ENCODE results near the gene DYNC1LI1.

The DYNC1LI1 gene

DNA sequence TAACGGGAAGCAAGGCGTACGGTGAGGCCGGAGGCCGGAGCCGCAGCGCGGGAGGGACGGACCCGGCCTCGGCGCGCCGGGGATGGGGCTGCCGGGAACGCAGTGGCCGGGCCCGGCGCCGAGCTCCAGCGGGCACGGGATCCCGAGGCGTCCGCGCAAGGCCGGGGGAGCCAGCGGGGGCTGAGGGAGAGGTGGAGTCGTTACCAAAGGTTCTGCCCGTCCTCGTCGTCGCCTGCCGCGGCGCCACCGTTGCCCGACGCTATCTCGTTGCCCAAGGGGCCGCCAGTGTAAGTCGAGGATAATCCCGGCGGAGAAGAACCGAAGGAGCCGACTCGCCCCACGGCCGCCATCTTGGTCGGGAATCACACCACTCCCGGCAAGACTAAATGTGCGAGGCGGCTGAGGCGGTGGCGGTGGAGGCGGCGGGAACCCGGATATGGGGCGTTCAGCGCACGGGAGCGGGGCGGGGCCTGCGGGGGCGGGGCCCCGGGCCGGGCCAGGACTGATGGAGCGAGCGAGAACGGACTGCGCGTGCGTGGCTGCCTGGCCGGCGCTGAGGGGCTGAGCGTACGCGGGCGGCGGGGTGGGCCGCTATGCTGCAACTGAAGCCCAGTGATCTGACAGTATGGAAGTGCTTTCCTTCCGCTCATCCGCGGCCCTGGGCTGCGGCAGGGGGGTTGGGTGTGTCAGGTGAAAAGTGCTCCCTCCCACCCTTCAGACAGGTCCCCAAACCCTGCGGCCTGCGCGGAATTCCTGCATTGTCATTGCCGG lies at the start of gene DYNC1LI1:
TSS of gene DYNC1LI1 (minus strand) at position 438 of the 771 bp plus-strand sequence. CDS start at position 350, 88 bp downstream.
- in situ Hi-C loops (cut with HindIII; ENCODE audit: low sequenced_read_pairs), result no loop called here

GRCh38 chr3:32619395-32619794 lies 48.7 kb upstream of the DYNC1LI1 start:
- in situ Hi-C loops (cut with HindIII; ENCODE audit: low sequenced_read_pairs), result no loop called here

GRCh38 chr3:32616267-32616962 lies 45.8 kb upstream of the DYNC1LI1 start:
- in situ Hi-C loops (cut with HindIII; ENCODE audit: low sequenced_read_pairs), result no loop called here

DNA sequence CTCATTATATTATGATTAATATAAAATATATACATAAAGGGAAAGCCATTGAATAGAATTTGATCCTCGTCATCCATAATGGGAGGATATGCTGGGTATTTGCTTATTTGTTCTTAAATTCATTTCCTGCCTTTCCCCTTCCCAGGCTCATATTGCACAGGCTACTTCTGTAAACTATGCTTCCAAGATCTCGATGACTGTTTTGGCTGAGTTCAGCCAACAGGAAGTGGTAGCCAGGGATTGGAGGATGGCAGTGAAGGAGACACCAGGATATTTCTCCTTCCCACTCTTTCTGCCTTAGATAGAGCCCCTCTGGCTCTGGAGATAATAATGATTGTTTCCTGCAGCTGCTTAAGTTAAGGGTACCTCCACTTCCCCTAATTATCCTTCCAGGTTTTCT lies 44.3 kb upstream of the DYNC1LI1 start:
- in situ Hi-C loops (cut with HindIII; ENCODE audit: low sequenced_read_pairs), result no loop called here

DNA sequence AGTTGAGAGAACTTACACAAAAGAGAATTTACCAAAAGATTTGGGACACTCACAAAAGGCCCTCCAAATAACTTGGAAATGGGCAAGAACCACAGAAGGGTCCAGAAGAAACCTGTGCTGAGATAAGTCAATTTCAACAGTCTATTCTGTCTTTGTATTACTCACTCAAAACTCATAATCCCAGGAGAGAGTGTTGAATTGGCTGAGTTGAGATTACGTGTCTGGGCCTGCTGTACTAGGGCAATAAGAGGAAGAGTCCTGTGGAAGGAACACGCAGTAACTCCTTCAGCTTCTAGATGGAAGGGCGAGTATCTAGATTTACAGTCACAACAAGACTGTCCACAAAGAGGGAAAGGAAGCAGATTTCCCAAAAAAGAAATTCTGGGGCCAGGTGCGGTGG lies 42.5 kb upstream of the DYNC1LI1 start:
- in situ Hi-C loops (cut with HindIII; ENCODE audit: low sequenced_read_pairs), result no loop called here

- in situ Hi-C loops (cut with HindIII; ENCODE audit: low sequenced_read_pairs), result no loop called here
These were observed 41.9 kb upstream of the DYNC1LI1 start for GRCh38 chr3:32612547-32612946.

DNA sequence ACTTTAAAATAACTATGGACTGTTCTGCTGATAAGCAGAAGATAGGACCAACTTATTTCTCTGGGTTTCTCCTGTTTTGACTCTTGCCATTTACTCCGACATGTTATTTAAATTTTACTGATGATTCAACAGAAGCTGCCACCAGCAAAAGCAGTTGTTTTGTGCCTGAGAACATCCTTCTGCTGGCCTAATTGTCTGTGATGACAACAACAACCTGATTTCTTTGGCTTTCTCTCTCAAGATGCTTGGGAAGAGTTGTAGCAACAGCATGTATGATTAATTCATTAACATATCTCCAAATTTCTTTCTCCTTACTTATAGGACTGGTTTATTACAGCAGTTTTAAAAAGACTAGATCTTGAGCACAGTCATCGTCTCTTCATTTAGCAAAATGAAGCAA lies 36.9 kb upstream of the DYNC1LI1 start:
- in situ Hi-C loops (cut with HindIII; ENCODE audit: low sequenced_read_pairs), result no loop called here

GRCh38 chr3:32606960-32607359 lies 36.3 kb upstream of the DYNC1LI1 start:
- in situ Hi-C loops (cut with HindIII; ENCODE audit: low sequenced_read_pairs), result no loop called here

DNA sequence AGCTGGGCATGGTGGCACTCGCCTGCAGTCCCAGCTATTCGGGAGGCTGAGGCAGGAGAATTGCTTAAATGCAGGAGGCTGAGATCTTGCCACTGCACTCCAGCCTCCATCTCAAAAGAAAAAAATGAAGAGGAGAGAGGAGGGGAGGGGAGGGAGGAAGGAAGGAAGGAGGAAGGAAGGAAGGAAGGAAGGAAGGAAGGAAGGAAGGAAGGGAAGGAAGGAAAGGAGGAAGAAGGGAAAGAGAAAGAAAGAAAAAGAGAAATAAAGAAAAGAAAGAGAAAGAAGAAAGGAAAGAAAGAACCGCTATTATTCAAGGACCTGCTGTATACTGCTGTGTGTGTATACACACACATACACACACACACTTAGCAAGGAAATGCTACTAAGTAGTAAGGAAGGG lies 35.6 kb upstream of the DYNC1LI1 start:
- in situ Hi-C loops (cut with HindIII; ENCODE audit: low sequenced_read_pairs), result no loop called here

- in situ Hi-C loops (cut with HindIII; ENCODE audit: low sequenced_read_pairs), result no loop called here
These were observed 32.4 kb upstream of the DYNC1LI1 start for GRCh38 chr3:32603064-32603463.

DNA sequence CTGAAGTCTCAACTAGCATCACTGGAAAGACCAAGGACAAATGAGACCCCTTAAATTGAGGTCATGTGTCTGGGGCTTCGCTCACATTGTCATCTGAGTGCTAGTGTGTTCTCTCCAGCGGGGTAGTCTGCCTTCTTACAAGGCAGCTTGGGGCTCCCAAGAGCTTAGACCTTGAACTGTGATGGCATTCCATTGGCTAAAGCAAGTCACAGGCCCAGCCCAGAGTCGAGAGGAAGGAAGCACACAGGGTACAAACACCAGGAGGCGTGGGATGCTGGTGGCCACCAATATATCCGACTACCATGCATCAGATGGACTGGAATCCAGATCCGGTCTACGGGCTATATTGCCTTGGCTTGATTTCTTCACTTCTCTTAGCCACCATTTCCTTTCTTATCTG lies 31.5 kb upstream of the DYNC1LI1 start:
- in situ Hi-C loops (cut with HindIII; ENCODE audit: low sequenced_read_pairs), result no loop called here

GRCh38 chr3:32601722-32602121 lies 31.1 kb upstream of the DYNC1LI1 start:
- in situ Hi-C loops (cut with HindIII; ENCODE audit: low sequenced_read_pairs), result no loop called here

- in situ Hi-C loops (cut with HindIII; ENCODE audit: low sequenced_read_pairs), result loop anchor here (5.0 kb wide), 1 partner anchor 70 kb away; no protein-coding TSS in a partner anchor
These were observed 27.0 kb upstream of the DYNC1LI1 start for GRCh38 chr3:32597656-32598055.

DNA sequence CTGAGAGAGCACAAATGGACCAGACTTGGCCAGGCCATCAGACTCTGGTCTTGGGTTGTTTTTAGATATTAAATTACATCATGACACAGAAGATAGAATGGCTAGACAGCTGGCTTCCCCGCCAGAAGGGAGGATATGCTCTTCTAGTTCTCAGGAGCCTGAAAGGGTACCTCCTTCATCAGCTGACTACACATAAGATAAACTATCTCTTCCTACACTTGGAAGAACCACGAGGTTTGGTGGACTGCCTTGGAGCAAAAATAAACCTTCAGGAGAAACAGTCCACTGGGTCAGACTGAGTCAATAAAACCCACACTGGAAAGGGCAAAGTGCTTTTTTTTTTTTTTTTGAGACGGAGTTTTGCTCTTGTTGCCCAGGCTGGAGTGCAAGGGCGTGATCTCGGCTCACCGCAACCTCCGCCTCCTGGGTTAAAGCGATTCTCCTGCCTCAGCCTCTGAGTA lies 26.3 kb upstream of the DYNC1LI1 start:
- in situ Hi-C loops (cut with HindIII; ENCODE audit: low sequenced_read_pairs), result loop anchor here (5.0 kb wide), 1 partner anchor 70 kb away; no protein-coding TSS in a partner anchor

DNA sequence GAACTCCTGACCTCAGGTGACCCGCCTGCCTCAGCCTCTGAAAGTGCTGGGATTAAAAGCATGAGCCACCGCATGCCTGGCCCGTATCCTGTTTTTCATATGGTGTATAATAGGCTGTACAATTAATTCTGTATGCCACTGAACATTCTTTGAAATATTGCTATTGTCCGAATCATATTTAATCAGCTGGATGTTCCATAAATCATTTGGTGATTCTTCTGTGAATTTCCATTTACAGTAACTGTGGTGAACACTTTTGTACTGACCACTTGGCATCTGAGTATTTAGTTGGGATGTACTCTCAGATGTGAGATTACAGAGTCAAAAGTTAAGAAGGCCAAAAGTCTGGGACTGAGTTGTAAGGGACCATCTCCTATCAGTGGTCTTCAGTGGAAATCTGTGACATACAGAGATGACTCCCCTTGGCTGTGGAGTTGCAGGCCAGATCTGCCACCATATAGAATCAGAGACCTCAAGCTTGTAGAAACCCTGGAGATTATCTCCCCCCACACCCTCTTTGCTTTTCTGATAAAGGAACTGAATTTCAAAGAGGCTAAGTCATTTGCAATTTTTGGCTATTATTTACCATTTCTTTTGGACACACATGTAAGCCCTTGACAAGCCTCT lies 25.7 kb upstream of the DYNC1LI1 start:
- in situ Hi-C loops (cut with HindIII; ENCODE audit: low sequenced_read_pairs), result loop anchor here (5.0 kb wide), 1 partner anchor 69 kb away; no protein-coding TSS in a partner anchor

GRCh38 chr3:32595323-32595722 lies 24.7 kb upstream of the DYNC1LI1 start:
- in situ Hi-C loops (cut with HindIII; ENCODE audit: low sequenced_read_pairs), result loop anchor here (5.0 kb wide), 1 partner anchor 68 kb away; no protein-coding TSS in a partner anchor

GRCh38 chr3:32593903-32594525 lies 23.4 kb upstream of the DYNC1LI1 start:
- in situ Hi-C loops (cut with HindIII; ENCODE audit: low sequenced_read_pairs), result no loop called here

GRCh38 chr3:32592696-32593353 lies 22.2 kb upstream of the DYNC1LI1 start:
- in situ Hi-C loops (cut with HindIII; ENCODE audit: low sequenced_read_pairs), result no loop called here

DNA sequence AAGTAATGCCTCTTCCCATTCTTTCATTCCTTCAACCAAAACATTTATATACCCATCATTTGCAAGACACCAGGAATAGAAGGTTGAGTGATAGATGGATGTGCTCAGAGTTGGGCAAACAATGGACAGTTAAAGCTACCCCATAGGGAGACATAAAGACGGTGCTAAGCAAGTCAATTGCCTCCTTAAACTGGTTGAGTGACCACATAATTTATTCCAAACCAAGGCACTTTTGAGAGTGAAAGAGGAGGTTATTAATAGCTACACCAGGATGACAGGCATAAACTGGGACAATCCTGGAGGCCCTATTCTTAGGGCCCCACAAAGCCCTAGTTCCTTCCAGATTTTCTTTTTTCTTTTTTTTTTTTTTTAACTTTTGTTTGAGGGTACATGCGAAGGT lies 21.4 kb upstream of the DYNC1LI1 start:
- in situ Hi-C loops (cut with HindIII; ENCODE audit: low sequenced_read_pairs), result no loop called here

DNA sequence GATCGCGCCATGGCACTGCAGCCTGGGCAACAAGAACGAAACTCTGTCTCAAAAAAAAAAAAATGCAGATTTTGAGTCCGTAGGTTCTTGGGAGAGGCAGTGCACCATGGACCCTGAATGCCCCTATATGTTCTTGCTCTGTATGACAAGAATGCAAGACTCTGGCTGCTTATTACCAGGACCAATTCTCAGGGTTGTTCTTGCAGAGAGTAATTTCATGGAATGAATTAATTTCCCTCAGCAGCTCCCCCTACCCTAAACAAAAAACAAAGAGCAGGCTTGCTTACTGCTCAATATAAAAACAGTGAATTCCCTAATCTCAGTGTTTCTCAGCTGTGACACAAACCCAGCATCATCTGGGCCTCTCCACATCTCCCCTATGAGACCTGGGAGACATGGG lies 20.5 kb upstream of the DYNC1LI1 start:
- in situ Hi-C loops (cut with HindIII; ENCODE audit: low sequenced_read_pairs), result no loop called here

- in situ Hi-C loops (cut with HindIII; ENCODE audit: low sequenced_read_pairs), result no loop called here
These were observed 15.7 kb upstream of the DYNC1LI1 start for GRCh38 chr3:32586356-32586755.
